ENCODE measurements around the gene MAN1A1. TPM values are rescaled to one million over a fixed set of nuclear protein-coding genes. Genes with fewer than 3 reads are reported as not detected.

Gene MAN1A1
- total RNA-seq, 4 donors from 2014 or later: 17.8 to 34.7 (median 29.9) TPM

GRCh38 chr6:119322715-119323350 is 26.7 kb downstream of the MAN1A1 start:
- Histone ChIP-seq H3K27me3 (no peaks in the 10 kb centered on the region), H3K4me3 (no peak overlapping the region)
- 87% methylated on average over 5 of the region's 5 CpGs for WGBS

GRCh38 chr6:119322034-119322433 is 27.5 kb downstream of the MAN1A1 start:
- DNase-seq (ENCODE audit: low spot score in 2 of 2): no peak
- H3K4me1 ChIP-seq: peaks cover 4% of the 10 kb centered on the region
- 91% methylated on average over 2 of the region's 2 CpGs for WGBS
- H3K27ac ChIP-seq: no peak overlapping the region
- no peaks in the 10 kb centered on the region for H3K9me3 ChIP-seq
- no peaks in the 10 kb centered on the region for H3K27me3 ChIP-seq
- TF ChIP-seq POLR2A (IDR thresholded peaks at IDR 0.05) (no peak), POLR2AphosphoS5 (IDR thresholded peaks at IDR 0.05) (no peak), EP300 (IDR thresholded peaks at IDR 0.05) (no peak)
- TF ChIP-seq, protein P1, sequence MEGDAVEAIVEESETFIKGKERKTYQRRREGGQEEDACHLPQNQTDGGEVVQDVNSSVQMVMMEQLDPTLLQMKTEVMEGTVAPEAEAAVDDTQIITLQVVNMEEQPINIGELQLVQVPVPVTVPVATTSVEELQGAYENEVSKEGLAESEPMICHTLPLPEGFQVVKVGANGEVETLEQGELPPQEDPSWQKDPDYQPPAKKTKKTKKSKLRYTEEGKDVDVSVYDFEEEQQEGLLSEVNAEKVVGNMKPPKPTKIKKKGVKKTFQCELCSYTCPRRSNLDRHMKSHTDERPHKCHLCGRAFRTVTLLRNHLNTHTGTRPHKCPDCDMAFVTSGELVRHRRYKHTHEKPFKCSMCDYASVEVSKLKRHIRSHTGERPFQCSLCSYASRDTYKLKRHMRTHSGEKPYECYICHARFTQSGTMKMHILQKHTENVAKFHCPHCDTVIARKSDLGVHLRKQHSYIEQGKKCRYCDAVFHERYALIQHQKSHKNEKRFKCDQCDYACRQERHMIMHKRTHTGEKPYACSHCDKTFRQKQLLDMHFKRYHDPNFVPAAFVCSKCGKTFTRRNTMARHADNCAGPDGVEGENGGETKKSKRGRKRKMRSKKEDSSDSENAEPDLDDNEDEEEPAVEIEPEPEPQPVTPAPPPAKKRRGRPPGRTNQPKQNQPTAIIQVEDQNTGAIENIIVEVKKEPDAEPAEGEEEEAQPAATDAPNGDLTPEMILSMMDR (IDR thresholded peaks at IDR 0.05): no peak
- peaks cover 6% of the 10 kb centered on the region for H3K36me3 ChIP-seq
- H3K4me3 ChIP-seq: no peak overlapping the region

More at GRCh38 chr6:119322715-119323350, 26.7 kb downstream of the MAN1A1 start:
- H3K27ac ChIP-seq: no peak overlapping the region
- no peak for DNase-seq (ENCODE audit: low spot score in 2 of 2)
- no peaks in the 10 kb centered on the region for H3K9me3 ChIP-seq
- TF ChIP-seq, protein P1 (IDR thresholded peaks at IDR 0.05): no peak
- TF ChIP-seq POLR2AphosphoS5 (IDR thresholded peaks at IDR 0.05) (no peak), EP300 (IDR thresholded peaks at IDR 0.05) (no peak), POLR2A (IDR thresholded peaks at IDR 0.05) (no peak)
- H3K4me1 ChIP-seq: peaks cover 4% of the 10 kb centered on the region
- H3K36me3 ChIP-seq: peaks cover 6% of the 10 kb centered on the region

DNA sequence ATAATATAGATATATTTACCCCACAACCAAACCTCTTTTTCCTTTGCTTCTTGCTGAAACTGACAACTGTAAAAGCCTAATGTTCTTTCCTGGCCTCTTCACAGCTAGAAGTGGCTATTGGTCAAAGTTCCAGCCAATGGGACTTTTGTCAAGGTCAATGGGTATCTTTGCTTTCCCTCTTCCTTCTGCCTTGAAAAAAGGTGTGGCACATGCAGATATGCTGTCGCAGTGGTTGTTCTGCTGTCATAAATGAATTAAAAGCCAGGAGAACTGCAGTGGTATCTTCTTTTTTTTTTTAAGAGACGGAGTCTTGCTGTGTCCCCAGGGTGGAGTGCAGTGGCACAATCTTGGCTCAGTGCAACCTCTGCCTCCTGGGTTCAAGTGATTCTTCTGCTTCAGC is 29.9 kb downstream of the MAN1A1 start:
- TF ChIP-seq POLR2AphosphoS5 (IDR thresholded peaks at IDR 0.05) (no peak), EP300 (IDR thresholded peaks at IDR 0.05) (no peak), POLR2A (IDR thresholded peaks at IDR 0.05) (no peak)
- TF ChIP-seq, protein P1 (IDR thresholded peaks at IDR 0.05): no peak
- 97% methylated on average over 2 of the region's 2 CpGs for WGBS
- no peak overlapping the region for H3K27ac ChIP-seq

DNA sequence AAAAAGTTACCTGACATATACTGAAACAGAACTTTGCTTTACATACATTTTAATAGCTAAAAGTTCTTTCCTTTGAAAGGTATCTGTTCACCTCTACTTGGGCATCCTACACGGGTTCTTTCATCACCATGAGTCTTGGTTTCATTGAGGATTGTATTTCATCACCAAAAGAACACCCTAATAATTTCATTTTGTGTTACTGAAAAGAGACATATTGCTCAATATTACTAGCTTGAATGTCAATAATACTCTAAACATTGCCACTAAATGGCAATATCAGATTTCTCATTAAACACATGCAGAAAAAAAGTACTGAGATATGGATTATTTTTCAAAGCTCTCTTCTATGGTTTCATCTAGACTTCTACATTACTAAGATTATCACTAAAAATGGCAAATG is 30.8 kb downstream of the MAN1A1 start:
- no peaks in the 10 kb centered on the region for H3K36me3 ChIP-seq
- WGBS: 53% methylated on average over 1 of the region's 1 CpG
- TF ChIP-seq EP300 (IDR thresholded peaks at IDR 0.05): no peak
- no peak for TF ChIP-seq POLR2AphosphoS5 (IDR thresholded peaks at IDR 0.05)
- TF ChIP-seq POLR2A (IDR thresholded peaks at IDR 0.05): no peak
- TF ChIP-seq, protein P1 (IDR thresholded peaks at IDR 0.05): no peak
- H3K4me3 ChIP-seq: no peak overlapping the region
- no peak for DNase-seq (ENCODE audit: low spot score in 2 of 2)
- H3K27me3 ChIP-seq: no peaks in the 10 kb centered on the region
- H3K4me1 ChIP-seq: peaks cover 4% of the 10 kb centered on the region
- H3K27ac ChIP-seq: no peak overlapping the region
- H3K9me3 ChIP-seq: no peaks in the 10 kb centered on the region

More for the DNA sequence above, 29.9 kb downstream of the MAN1A1 start:
- DNase-seq (ENCODE audit: low spot score in 2 of 2): no peak
- Histone ChIP-seq H3K36me3 (no peaks in the 10 kb centered on the region), H3K27me3 (no peaks in the 10 kb centered on the region), H3K4me3 (no peak overlapping the region), H3K4me1 (peaks cover 4% of the 10 kb centered on the region), H3K9me3 (no peaks in the 10 kb centered on the region)

DNA sequence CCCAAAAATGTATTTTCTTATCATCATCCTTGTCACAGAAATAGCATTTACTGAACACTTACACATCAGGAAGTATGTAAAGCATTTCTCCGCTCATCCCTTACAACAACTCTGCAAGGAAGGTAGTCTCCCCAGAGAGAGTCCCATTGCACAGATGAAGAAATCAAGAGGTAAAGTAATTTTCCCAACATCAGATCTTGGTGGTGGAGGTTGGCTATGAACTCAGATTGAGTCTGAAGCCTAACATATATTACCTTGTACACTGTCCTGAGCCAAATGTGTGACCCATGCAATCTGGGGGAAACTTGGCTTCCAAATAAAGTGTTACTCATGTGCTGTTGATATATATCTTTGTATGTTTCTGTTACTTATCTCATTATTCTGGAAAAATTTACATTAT is 31.4 kb downstream of the MAN1A1 start:
- DNase-seq (ENCODE audit: low spot score in 2 of 2): no peak
- WGBS: 96% methylated on average over 1 of the region's 1 CpG
- Histone ChIP-seq H3K27me3 (no peaks in the 10 kb centered on the region), H3K27ac (no peak overlapping the region), H3K36me3 (no peaks in the 10 kb centered on the region), H3K9me3 (no peaks in the 10 kb centered on the region), H3K4me1 (peaks cover 9% of the 10 kb centered on the region), H3K4me3 (no peak overlapping the region)
- TF ChIP-seq POLR2A (IDR thresholded peaks at IDR 0.05): no peak
- no peak for TF ChIP-seq EP300 (IDR thresholded peaks at IDR 0.05)
- TF ChIP-seq, protein P1 (IDR thresholded peaks at IDR 0.05): no peak
- no peak for TF ChIP-seq POLR2AphosphoS5 (IDR thresholded peaks at IDR 0.05)

Measured in suprapubic skin (tissue), 4 donors.